SK-N-SH treated with all-trans-retinoic acid at 6 μM for 48 hours (cell line): ENCODE measurements around the gene SOX10.

Experiments used
- ATAC-seq: fragments of 200-7000 bp; cut with Tn5 transposase; 3 replicates; pipeline ENCODE4 v1.9.1; 2020; ENCODE audit warnings: mild to moderate bottlenecking, moderate library complexity
- ARNTL ChIP-seq: fragments of 450-650 bp; formaldehyde crosslinking; IDR thresholded peaks from 2 replicates; pipeline ENCODE4 v1.5.0; 2020; ENCODE audit warnings: low read depth, mild to moderate bottlenecking, moderate library complexity, borderline replicate concordance
- BACH2 ChIP-seq: fragments of 250-450 bp; sonication (Bioruptor Pico); IDR thresholded peaks from 2 replicates; pipeline ENCODE4 v1.9.0; 2021; ENCODE audit warnings: mild to moderate bottlenecking, borderline replicate concordance
- CREB5 ChIP-seq: fragments of 250-450 bp; sonication (Bioruptor Pico); IDR thresholded peaks from 2 replicates; pipeline ENCODE4 v1.5.1; 2020; ENCODE audit warnings: low read depth, mild to moderate bottlenecking, moderate library complexity
- CSDC2 ChIP-seq: fragments of 250-450 bp; sonication (Bioruptor Pico); IDR thresholded peaks from 2 replicates; pipeline ENCODE4 v1.5.0; 2020; ENCODE audit warnings: mild to moderate bottlenecking, moderate library complexity
- CSRNP3 ChIP-seq: fragments of 250-450 bp; sonication (Bioruptor Pico); IDR thresholded peaks from 2 replicates; pipeline ENCODE4 v1.5.1; 2021; ENCODE audit warnings: mild to moderate bottlenecking, moderate library complexity
- ESRRG ChIP-seq: fragments of 250-450 bp; sonication (Bioruptor Pico); IDR thresholded peaks from 2 replicates; pipeline ENCODE4 v1.6.1; 2021; ENCODE audit warnings: mild to moderate bottlenecking
- ISL1 ChIP-seq: fragments of 250-450 bp; sonication (Bioruptor Pico); IDR thresholded peaks from 2 replicates; pipeline ENCODE4 v2.1.2; 2022; ENCODE audit warnings: mild to moderate bottlenecking, moderate library complexity
- OSR1 ChIP-seq: fragments of 250-450 bp; sonication (Bioruptor Pico); IDR thresholded peaks from 2 replicates; pipeline ENCODE4 v1.8.0; 2022; ENCODE audit warnings: moderate library complexity, mild to moderate bottlenecking, inconsistent platforms
- PATZ1 ChIP-seq: fragments of 250-450 bp; sonication (Bioruptor Pico); IDR thresholded peaks from 2 replicates; pipeline ENCODE4 v1.8.0; 2020; ENCODE audit warnings: mild to moderate bottlenecking, moderate library complexity, borderline replicate concordance
- PPARA ChIP-seq: fragments of 250-450 bp; sonication (Bioruptor Pico); IDR thresholded peaks from 2 replicates; pipeline ENCODE4 v1.5.0; 2020; ENCODE audit warnings: mild to moderate bottlenecking, borderline replicate concordance
- RARB ChIP-seq: fragments of 250-450 bp; sonication (Bioruptor Pico); IDR thresholded peaks from 2 replicates; pipeline ENCODE4 v1.8.0; 2021; ENCODE audit warnings: mild to moderate bottlenecking, moderate library complexity
- SNAI2 ChIP-seq: fragments of 250-450 bp; sonication (Bioruptor Pico); IDR thresholded peaks from 2 replicates; pipeline ENCODE4 v1.5.0; 2020; ENCODE audit warnings: mild to moderate bottlenecking, moderate library complexity
- TOX ChIP-seq: fragments of 250-450 bp; sonication (Bioruptor Pico); IDR thresholded peaks from 2 replicates; pipeline ENCODE4 v1.8.0; 2021; ENCODE audit warnings: mild to moderate bottlenecking, moderate library complexity, borderline replicate concordance
- TSHZ2 ChIP-seq: fragments of 250-450 bp; sonication (Bioruptor Pico); IDR thresholded peaks from 2 replicates; pipeline ENCODE4 v1.5.0; 2020; ENCODE audit warnings: mild to moderate bottlenecking, moderate library complexity
- ZC3H10 ChIP-seq: fragments of 250-450 bp; sonication (Bioruptor Pico); IDR thresholded peaks from 2 replicates; pipeline ENCODE4 v1.5.1; 2021; ENCODE audit warnings: mild to moderate bottlenecking, moderate library complexity
- ZFP3 ChIP-seq: fragments of 250-450 bp; sonication (Bioruptor Pico); IDR thresholded peaks from 2 replicates; pipeline ENCODE4 v1.5.0; 2020; ENCODE audit warnings: mild to moderate bottlenecking, moderate library complexity
- ZFP30 ChIP-seq: fragments of 450-650 bp; formaldehyde crosslinking; IDR thresholded peaks from 2 replicates; pipeline ENCODE4 v1.5.0; 2022; ENCODE audit warnings: mild to moderate bottlenecking, moderate library complexity
- ZNF565 ChIP-seq: fragments of 450-650 bp; formaldehyde crosslinking; conservative IDR thresholded peaks from 2 replicates; pipeline ENCODE4 v1.5.0; 2020; ENCODE audit warnings: low read depth, mild to moderate bottlenecking, moderate library complexity
- ZNF70 ChIP-seq: fragments of 450-650 bp; formaldehyde crosslinking; IDR thresholded peaks from 2 replicates; pipeline ENCODE4 v1.5.0; 2020; ENCODE audit warnings: mild to moderate bottlenecking, moderate library complexity
- ZNF8 ChIP-seq: fragments of 450-650 bp; formaldehyde crosslinking; IDR thresholded peaks from 2 replicates; pipeline ENCODE4 v1.5.0; 2020; ENCODE audit warnings: mild to moderate bottlenecking, moderate library complexity

The SOX10 gene

GRCh38 chr22:38009000-38009806 is 24.8 kb upstream of the SOX10 start:
- no peak for ATAC-seq
- TF ChIP-seq CSDC2 (no peak), ZFP3 (CRISPR knock-in tag) (no peak), RARB (no peak), ZNF8 (CRISPR knock-in tag) (no peak), ARNTL (CRISPR knock-in tag) (no peak), PATZ1 (CRISPR knock-in tag) (no peak), SNAI2 (CRISPR knock-in tag) (no peak), ZNF565 (no peak), ZNF70 (CRISPR knock-in tag) (no peak)

GRCh38 chr22:38007330-38007902 is 23.1 kb upstream of the SOX10 start:
- TF ChIP-seq CREB5 (CRISPR knock-in tag) (no peak), ZC3H10 (CRISPR knock-in tag) (no peak), PATZ1 (CRISPR knock-in tag) (no peak), CSDC2 (no peak), OSR1 (CRISPR knock-in tag) (no peak), ZNF565 (no peak), BACH2 (CRISPR knock-in tag) (no peak), ZFP30 (CRISPR knock-in tag) (no peak), ZNF70 (CRISPR knock-in tag) (no peak), TOX (no peak)
- ATAC-seq: no peak

GRCh38 chr22:38006906-38007305 is 22.6 kb upstream of the SOX10 start:
- TF ChIP-seq CSDC2 (no peak), ESRRG (CRISPR knock-in tag) (no peak), PATZ1 (CRISPR knock-in tag) (no peak), CSRNP3 (CRISPR knock-in tag) (no peak), ARNTL (CRISPR knock-in tag) (no peak), BACH2 (CRISPR knock-in tag) (no peak), SNAI2 (CRISPR knock-in tag) (no peak), TSHZ2 (no peak), ISL1 (CRISPR knock-in tag) (no peak), ZNF70 (CRISPR knock-in tag) (no peak), RARB (no peak), PPARA (CRISPR knock-in tag) (no peak), CREB5 (CRISPR knock-in tag) (no peak)
- no peak for ATAC-seq
